Measurements from ENCODE around the gene PEX14.

DNA sequence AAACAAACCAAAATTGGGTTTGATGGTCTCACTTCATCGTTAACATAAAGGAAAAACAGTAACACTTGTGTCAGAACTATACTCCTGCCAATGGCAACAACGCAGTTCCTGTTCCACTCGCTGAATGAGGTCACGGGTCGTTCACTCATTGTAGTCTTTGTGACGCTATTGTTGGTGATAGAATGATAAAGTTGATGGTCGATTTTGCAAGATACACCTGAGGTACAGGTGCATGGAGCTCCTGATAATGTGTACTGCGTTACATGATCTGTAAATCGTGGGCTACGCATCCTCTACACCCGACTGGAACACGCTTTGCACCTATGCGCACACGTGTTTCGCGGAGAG lies 44.9 kb upstream of the PEX14 start:
- TF ChIP-seq, protein P1, sequence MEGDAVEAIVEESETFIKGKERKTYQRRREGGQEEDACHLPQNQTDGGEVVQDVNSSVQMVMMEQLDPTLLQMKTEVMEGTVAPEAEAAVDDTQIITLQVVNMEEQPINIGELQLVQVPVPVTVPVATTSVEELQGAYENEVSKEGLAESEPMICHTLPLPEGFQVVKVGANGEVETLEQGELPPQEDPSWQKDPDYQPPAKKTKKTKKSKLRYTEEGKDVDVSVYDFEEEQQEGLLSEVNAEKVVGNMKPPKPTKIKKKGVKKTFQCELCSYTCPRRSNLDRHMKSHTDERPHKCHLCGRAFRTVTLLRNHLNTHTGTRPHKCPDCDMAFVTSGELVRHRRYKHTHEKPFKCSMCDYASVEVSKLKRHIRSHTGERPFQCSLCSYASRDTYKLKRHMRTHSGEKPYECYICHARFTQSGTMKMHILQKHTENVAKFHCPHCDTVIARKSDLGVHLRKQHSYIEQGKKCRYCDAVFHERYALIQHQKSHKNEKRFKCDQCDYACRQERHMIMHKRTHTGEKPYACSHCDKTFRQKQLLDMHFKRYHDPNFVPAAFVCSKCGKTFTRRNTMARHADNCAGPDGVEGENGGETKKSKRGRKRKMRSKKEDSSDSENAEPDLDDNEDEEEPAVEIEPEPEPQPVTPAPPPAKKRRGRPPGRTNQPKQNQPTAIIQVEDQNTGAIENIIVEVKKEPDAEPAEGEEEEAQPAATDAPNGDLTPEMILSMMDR (IDR thresholded peaks at IDR 0.05), result no peak
- TF ChIP-seq POLR2A (IDR thresholded peaks at IDR 0.05), result no peak
